Measurements from ENCODE around the gene PPP4R4. TPM values are rescaled to one million over a fixed set of nuclear protein-coding genes. Genes with fewer than 3 reads are reported as not detected.

Gene PPP4R4
- total RNA-seq, 3 donors from 2014 or later (not counting 1 experiment from before 2014, with no cell fraction given), result 0.52 to 0.58 TPM; not detected in 1

- Histone ChIP-seq H3K9me3 (ENCODE audit: control insufficient read depth, insufficient read depth, low read length) (no peaks in the 10 kb centered on the region), H3K4me1 (ENCODE audit: control insufficient read depth, insufficient read depth, low read length) (no peaks in the 10 kb centered on the region), H3K36me3 (ENCODE audit: control insufficient read depth, insufficient read depth, low read length) (no peaks in the 10 kb centered on the region), H3K27ac (ENCODE audit: low read length) (no peak overlapping the region), H3K4me3 (ENCODE audit: low read length) (no peak overlapping the region), H3K27me3 (ENCODE audit: control insufficient read depth, insufficient read depth, low read length) (no peaks in the 10 kb centered on the region)
- H3K4me1 Mint-ChIP-seq, result no peaks in the 10 kb centered on the region
- H3K36me3 Mint-ChIP-seq, result no peaks in the 10 kb centered on the region
- WGBS (ENCODE audit: insufficient coverage), result 82% methylated on average over 15 of the region's 15 CpGs
- no peak for TF ChIP-seq CTCF (IDR thresholded peaks at IDR 0.05)
- ATAC-seq, result no peak
- H3K4me3 Mint-ChIP-seq, result no peak overlapping the region
- intact Hi-C loops (cut with micrococcal nuclease), result no loop called here
- H3K27me3 Mint-ChIP-seq (ENCODE audit: low read depth in 2 of 2), result peaks cover 7 to 10% of the 10 kb centered on the region in 2 donors
- H3K9me3 Mint-ChIP-seq, result no peaks in the 10 kb centered on the region
- no peak overlapping the region for H3K27ac Mint-ChIP-seq
- DNase-seq, result no peak
Measured at GRCh38 chr14:94291906-94292525, 117.9 kb downstream of the PPP4R4 start.

GRCh38 chr14:94292526-94292871 is 118.4 kb downstream of the PPP4R4 start:
- H3K36me3 ChIP-seq (ENCODE audit: control insufficient read depth, insufficient read depth, low read length), result no peaks in the 10 kb centered on the region
- no peak for DNase-seq
- 90% methylated on average over 3 of the region's 3 CpGs for WGBS (ENCODE audit: insufficient coverage)
- Mint-ChIP-seq H3K4me1 (no peaks in the 10 kb centered on the region), H3K4me3 (no peak overlapping the region), H3K27me3 (ENCODE audit: low read depth in 2 of 2) (peaks cover 4 to 6% of the 10 kb centered on the region in 2 donors), H3K9me3 (no peaks in the 10 kb centered on the region), H3K36me3 (no peaks in the 10 kb centered on the region), H3K27ac (no peak overlapping the region)
- no peak for ATAC-seq
- no peaks in the 10 kb centered on the region for H3K4me1 ChIP-seq (ENCODE audit: control insufficient read depth, insufficient read depth, low read length)
- no peak for TF ChIP-seq CTCF (IDR thresholded peaks at IDR 0.05)
- no peaks in the 10 kb centered on the region for H3K27me3 ChIP-seq (ENCODE audit: control insufficient read depth, insufficient read depth, low read length)
- no peak overlapping the region for H3K4me3 ChIP-seq (ENCODE audit: low read length)
- intact Hi-C loops (cut with micrococcal nuclease), result no loop called here
- H3K9me3 ChIP-seq (ENCODE audit: control insufficient read depth, insufficient read depth, low read length), result no peaks in the 10 kb centered on the region
- no peak overlapping the region for H3K27ac ChIP-seq (ENCODE audit: low read length)

- Histone ChIP-seq H3K36me3 (ENCODE audit: control insufficient read depth, insufficient read depth, low read length) (no peaks in the 10 kb centered on the region), H3K9me3 (ENCODE audit: control insufficient read depth, insufficient read depth, low read length) (no peaks in the 10 kb centered on the region), H3K4me3 (ENCODE audit: low read length) (no peak within 1 kb of the TSS), H3K4me1 (ENCODE audit: control insufficient read depth, insufficient read depth, low read length) (no peaks in the 10 kb centered on the region), H3K27ac (ENCODE audit: low read length) (no peak within 1 kb of the TSS), H3K27me3 (ENCODE audit: control insufficient read depth, insufficient read depth, low read length) (no peaks in the 10 kb centered on the region)
- ATAC-seq (no peak), DNase-seq (no peak)
- H3K27ac Mint-ChIP-seq, result no peak within 1 kb of the TSS
- WGBS (ENCODE audit: insufficient coverage), result 83% methylated on average over 6 of the region's 10 CpGs
- no peaks in the 10 kb centered on the region for H3K36me3 Mint-ChIP-seq
- TF ChIP-seq CTCF (IDR thresholded peaks at IDR 0.05), result no peak
- no peaks in the 10 kb centered on the region for H3K9me3 Mint-ChIP-seq
- intact Hi-C loops (cut with micrococcal nuclease), result no loop called here
- peaks cover under 1 to 2% of the 10 kb centered on the region in 2 donors for H3K27me3 Mint-ChIP-seq (ENCODE audit: low read depth in 2 of 2)
- H3K4me3 Mint-ChIP-seq, result no peak within 1 kb of the TSS
- no peaks in the 10 kb centered on the region for H3K4me1 Mint-ChIP-seq
Measured at GRCh38 chr14:94292872-94293577, 118.9 kb downstream of the PPP4R4 start, which contains the start of gene SERPINA10. SERPINA10 (minus strand) TSS chr14:94293268; CDS start chr14:94290593, 2,675 bp downstream.
